ENCODE data around the gene WIZ. TPM values are rescaled to one million over a fixed set of nuclear protein-coding genes. Genes with fewer than 3 reads are reported as not detected.

The WIZ gene
- total RNA-seq, 4 donors from 2014 or later = 39.1 to 44.9 (median 41.0) TPM

DNA sequence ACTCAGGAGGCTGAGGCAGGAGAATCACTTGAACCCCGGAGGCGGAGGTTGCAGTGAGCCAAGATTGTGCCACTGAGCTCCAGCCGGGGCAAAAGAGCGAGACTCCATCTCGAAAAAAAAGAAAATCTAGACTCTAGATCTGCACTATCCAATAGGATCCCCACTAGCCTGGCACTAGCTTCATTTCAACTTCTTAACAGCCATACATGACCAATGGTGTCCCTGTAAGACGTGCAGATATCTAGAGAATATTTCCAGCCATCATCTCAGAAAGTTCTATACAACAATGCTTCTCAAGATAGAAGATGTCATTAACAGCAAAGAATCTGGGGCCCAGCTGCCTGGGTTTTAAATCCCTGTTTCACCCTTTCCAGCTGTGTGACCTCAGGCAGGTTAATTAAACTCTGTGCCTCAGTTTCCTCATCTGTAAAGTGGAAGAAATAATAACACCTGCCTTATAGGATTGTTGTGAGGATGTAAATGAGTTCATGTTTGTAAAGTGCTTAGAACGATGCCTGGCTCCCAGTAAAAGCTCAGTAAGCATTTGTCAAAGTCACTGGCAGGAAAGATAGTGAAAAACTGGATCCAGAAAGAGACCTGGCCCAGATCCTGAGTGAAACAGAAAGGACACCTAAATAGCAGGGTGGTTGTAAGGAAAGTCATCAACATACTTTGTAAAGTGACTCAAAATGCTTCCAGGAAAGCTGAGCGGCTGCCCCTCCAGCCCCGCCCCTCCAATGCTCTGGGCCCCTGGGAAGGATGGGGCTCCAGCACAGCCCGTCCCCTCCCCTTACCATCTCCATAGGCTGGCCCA, 13.5 kb downstream of the WIZ start:
- Histone ChIP-seq H3K27ac (no peak overlapping the region), H3K27me3 (no peaks in the 10 kb centered on the region), H3K4me1 (peaks cover 14% of the 10 kb centered on the region), H3K4me3 (no peak overlapping the region), H3K36me3 (no peaks in the 10 kb centered on the region), H3K9me3 (no peaks in the 10 kb centered on the region)
- WGBS = 87% methylated on average over 10 of the region's 10 CpGs
- DNase-seq (ENCODE audit: low spot score in 2 of 2) = no peak
- TF ChIP-seq EP300 (IDR thresholded peaks at IDR 0.05) (no peak), POLR2A (IDR thresholded peaks at IDR 0.05) (no peak), POLR2AphosphoS5 (IDR thresholded peaks at IDR 0.05) (no peak)
- TF ChIP-seq, protein P1, sequence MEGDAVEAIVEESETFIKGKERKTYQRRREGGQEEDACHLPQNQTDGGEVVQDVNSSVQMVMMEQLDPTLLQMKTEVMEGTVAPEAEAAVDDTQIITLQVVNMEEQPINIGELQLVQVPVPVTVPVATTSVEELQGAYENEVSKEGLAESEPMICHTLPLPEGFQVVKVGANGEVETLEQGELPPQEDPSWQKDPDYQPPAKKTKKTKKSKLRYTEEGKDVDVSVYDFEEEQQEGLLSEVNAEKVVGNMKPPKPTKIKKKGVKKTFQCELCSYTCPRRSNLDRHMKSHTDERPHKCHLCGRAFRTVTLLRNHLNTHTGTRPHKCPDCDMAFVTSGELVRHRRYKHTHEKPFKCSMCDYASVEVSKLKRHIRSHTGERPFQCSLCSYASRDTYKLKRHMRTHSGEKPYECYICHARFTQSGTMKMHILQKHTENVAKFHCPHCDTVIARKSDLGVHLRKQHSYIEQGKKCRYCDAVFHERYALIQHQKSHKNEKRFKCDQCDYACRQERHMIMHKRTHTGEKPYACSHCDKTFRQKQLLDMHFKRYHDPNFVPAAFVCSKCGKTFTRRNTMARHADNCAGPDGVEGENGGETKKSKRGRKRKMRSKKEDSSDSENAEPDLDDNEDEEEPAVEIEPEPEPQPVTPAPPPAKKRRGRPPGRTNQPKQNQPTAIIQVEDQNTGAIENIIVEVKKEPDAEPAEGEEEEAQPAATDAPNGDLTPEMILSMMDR (IDR thresholded peaks at IDR 0.05) = no peak

DNA sequence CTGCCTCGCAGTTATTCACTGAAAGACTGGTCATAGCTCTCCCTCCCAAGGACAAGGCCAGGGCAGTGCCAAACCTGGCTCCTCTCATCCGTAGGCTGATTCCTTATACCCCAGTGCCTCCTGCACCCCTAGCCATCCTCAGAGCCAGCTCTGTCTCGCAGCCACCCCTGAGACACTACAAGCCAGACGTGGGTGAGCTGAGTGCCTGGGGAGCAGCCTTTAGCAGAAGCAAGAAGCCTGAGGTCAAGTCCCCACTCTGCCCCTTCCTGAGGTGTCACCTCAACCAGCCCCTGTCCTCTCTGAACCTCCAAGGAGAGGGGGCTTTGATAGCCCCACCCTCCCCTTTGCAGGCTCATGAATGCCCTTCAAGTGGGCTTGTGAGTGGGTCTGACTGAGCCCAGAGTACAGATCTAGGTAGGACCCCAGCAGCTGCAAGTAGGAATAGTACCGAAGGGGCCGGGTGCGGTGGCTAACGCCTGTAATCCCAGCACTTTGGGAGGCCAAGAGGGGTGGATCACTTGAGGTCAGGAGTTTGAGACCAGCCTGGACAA, 16.2 kb downstream of the WIZ start:
- Histone ChIP-seq H3K4me1 (peaks cover 38% of the 10 kb centered on the region), H3K4me3 (peak overlapping the region; percentile 95), H3K27ac (no peak overlapping the region), H3K27me3 (no peaks in the 10 kb centered on the region), H3K9me3 (no peaks in the 10 kb centered on the region), H3K36me3 (peaks cover 13% of the 10 kb centered on the region)
- 52% methylated on average over 8 of the region's 8 CpGs for WGBS
- TF ChIP-seq, protein P1 (IDR thresholded peaks at IDR 0.05) = no peak
- no peak for TF ChIP-seq EP300 (IDR thresholded peaks at IDR 0.05)
- no peak for TF ChIP-seq POLR2AphosphoS5 (IDR thresholded peaks at IDR 0.05)
- no peak for TF ChIP-seq POLR2A (IDR thresholded peaks at IDR 0.05)
- no peak for DNase-seq (ENCODE audit: low spot score in 2 of 2)

DNA sequence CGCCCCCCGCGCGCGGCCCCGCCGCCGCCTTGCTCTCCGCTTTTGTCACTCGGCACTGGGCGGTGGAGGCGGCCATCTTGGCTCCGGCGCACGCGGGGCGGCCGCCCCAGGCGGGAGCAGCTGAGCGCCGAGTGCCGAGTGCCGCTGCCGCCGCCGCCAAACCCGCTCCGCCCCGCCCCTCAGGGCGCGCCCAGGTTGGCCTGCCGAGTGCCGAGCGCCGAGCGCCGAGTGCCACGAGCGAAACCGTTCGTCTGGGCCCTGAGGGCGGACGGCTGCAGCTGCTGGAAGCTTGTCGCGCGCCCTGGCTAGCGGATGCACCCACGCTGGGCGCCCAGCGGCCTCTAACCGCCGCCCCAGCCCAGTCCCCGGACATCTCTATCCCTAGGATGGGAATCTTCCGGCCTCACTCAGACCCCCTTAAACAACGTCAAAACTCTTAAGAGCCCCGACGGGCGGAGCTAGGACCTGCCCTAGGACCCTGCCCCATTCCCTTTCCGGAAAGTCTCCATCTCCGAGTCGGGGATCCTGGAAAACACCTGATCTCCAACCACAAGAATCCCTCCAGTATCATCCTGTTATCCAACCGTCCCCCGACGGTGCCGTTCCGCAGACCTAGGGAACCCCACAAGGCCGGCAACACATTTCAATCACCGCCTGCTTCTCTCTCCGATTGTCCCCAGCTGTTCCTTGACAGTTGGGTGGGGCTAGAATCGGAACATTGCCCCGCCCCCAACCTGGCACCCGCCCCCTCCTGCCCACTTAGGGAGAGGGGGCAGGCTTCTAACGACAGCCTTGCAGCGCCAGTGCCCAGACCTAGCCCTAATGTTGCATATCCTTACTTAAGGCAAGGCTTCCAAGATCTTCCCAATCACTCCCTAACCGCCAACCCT, 16.9 kb downstream of the WIZ start:
- Histone ChIP-seq H3K9me3 (no peaks in the 10 kb centered on the region), H3K27ac (peak overlapping the region; percentile 79), H3K4me3 (peak overlapping the region; percentile 95), H3K27me3 (no peaks in the 10 kb centered on the region), H3K36me3 (peaks cover 21% of the 10 kb centered on the region), H3K4me1 (peaks cover 38% of the 10 kb centered on the region)
- TF ChIP-seq, protein P1 (IDR thresholded peaks at IDR 0.05) = no peak
- TF ChIP-seq EP300 (IDR thresholded peaks at IDR 0.05) (no peak), POLR2A (IDR thresholded peaks at IDR 0.05) (peak in 1 of 2 donors; percentile 18), POLR2AphosphoS5 (IDR thresholded peaks at IDR 0.05) (peak in 2 of 3 donors; percentile 29 to 50)
- 2% methylated on average over 48 of the region's 75 CpGs for WGBS
- peak; percentile 92 for DNase-seq (ENCODE audit: low spot score in 2 of 2)

DNA sequence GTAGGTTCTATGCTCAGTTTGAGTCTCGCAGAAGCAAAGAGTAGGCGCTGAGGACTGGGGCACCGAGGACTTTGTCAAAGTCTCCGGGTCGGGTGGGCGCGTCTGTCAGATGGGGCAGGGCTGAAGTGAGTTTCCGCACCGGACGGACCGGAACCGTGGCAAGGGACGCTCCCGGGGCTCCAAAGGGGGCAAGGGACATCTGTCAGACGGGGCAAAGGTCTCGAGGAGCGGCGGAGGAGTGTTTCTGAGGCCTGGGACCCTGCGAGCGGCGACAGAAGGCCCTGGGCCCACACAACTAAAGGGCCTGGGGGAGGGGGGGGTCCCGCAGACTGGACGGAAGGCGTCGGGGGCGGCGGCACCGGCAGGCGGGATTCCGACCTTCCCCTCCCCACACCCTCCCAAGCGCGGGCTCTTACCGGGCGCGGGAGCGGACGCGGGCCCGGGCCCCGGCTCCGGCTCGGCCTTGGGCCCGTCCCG, 17.7 kb downstream of the WIZ start:
- TF ChIP-seq, protein P1 (IDR thresholded peaks at IDR 0.05) = no peak
- no peak for TF ChIP-seq POLR2AphosphoS5 (IDR thresholded peaks at IDR 0.05)
- no peak for TF ChIP-seq EP300 (IDR thresholded peaks at IDR 0.05)
- no peak for TF ChIP-seq POLR2A (IDR thresholded peaks at IDR 0.05)
- H3K36me3 ChIP-seq = peaks cover 29% of the 10 kb centered on the region
- no peaks in the 10 kb centered on the region for H3K9me3 ChIP-seq
- no peaks in the 10 kb centered on the region for H3K27me3 ChIP-seq
- peaks cover 38% of the 10 kb centered on the region for H3K4me1 ChIP-seq
- 0% methylated on average over 2 of the region's 44 CpGs for WGBS
- H3K4me3 ChIP-seq = peak overlapping the region; percentile 95
- peak overlapping the region; percentile 74 for H3K27ac ChIP-seq
- DNase-seq (ENCODE audit: low spot score in 2 of 2) = peak in 1 of 2 donors; percentile 64

Data from suprapubic skin (tissue), 4 donors.